Hypothalamus (tissue), 51 donors: Measurements from ENCODE around the gene E2F4.

Experiments
- DNase-seq, 51 donors: peaks; one replicate each; lab custom pipeline; 2025; lab: John Stamatoyannopoulos, UW

E2F4 gene

DNA sequence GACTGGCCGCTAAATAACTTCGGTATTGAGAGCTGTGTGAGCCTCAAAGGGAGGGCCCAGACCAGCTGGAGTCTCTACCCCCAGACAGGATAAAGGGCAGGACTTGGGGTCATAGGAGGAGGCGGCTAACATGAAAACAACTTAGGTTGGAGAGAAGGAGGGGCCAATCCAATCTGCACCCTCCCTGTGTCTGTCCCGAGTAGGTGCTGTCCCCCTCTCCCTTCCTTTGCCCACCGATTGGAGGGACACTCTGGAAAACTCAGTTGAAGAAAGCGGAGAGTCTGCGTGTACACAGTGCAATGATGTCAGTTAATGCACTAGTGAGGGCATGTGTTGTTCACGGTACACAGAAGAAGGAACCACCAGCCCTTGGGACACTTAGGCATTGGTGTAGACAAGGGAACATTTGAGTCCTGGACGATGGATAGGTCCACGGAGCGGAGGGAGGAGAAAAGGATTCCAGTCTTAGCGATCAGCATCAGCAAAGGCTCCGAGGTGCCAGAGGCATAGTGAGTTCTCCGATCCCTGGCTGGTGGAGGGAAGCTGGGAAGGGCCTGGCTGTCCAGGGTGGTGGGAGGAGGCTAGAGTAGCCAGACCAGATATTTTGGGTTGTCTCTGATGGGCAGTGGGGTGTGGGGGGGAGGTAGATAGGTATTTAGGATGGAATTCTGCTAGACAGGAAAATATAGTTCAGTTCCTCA, 20.9 kb upstream of the E2F4 start:
- DNase-seq = peak in 2 of 51 donors; percentile 43 to 66

DNA sequence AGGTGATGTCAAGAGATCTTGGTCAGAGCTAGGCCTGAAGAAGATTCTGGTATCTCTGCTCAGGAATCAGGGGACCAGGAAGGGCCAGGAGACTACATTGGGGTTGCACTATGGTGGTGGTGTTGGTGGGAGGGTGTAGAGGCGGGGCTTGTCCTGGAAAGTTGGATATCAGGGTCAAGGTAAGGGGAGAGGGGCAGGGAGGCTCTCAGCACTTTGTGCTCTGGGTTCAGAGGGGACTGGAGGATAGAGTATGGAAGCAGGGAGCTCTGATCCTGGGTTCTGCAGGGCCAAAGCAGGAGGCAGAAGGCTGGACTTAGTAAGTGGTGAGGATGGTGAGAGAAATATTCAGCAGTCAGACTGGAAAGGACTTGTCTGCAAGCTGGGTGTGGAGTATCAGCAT, 18.6 kb upstream of the E2F4 start:
- DNase-seq = peak in 1 of 51 donors; percentile 50

DNA sequence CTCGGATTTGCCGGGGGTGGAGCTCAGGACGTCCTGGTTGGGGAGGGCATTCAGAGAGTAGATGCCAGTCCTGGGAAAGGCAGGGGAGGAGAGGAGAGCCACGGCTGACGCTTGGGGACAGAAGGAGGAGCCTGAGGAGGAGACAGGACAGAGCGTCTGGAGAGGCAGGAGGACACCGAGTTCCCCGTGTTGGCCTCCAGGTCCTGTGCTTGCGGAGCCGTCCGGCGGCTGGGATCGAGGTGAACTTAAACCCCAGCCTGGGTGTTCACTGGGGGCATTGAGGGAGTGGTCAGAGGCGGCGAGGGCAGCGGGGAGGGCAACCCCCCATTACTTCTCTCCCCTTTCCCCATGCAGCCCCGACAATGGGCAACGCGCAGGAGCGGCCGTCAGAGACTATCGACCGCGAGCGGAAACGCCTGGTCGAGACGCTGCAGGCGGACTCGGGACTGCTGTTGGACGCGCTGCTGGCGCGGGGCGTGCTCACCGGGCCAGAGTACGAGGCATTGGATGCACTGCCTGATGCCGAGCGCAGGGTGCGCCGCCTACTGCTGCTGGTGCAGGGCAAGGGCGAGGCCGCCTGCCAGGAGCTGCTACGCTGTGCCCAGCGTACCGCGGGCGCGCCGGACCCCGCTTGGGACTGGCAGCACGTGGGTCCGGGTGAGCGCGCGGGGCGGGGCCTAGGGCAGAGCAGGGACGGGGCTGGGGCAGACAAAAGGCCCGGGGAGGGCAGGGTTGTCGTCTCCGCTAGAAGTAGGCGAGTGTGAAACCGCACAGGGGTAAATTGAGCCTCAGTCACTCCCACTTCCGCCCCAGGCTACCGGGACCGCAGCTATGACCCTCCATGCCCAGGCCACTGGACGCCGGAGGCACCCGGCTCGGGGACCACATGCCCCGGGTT, 17.9 kb upstream of the E2F4 start:
- DNase-seq = peak in 48 of 51 donors; percentile 35 to 91 (median 74)

DNA sequence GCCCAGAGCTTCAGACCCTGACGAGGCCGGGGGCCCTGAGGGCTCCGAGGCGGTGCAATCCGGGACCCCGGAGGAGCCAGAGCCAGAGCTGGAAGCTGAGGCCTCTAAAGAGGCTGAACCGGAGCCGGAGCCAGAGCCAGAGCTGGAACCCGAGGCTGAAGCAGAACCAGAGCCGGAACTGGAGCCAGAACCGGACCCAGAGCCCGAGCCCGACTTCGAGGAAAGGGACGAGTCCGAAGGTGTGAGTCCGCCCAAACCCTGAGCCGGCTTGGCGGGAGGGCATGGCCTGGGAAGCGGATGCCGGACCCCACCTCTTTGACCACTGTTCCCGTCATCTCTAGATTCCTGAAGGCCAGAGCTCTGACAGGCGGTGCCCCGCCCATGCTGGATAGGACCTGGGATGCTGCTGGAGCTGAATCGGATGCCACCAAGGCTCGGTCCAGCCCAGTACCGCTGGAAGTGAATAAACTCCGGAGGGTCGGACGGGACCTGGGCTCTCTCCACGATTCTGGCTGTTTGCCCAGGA, 17.2 kb upstream of the E2F4 start:
- peak in 2 of 51 donors; percentile 23 to 27 for DNase-seq

DNA sequence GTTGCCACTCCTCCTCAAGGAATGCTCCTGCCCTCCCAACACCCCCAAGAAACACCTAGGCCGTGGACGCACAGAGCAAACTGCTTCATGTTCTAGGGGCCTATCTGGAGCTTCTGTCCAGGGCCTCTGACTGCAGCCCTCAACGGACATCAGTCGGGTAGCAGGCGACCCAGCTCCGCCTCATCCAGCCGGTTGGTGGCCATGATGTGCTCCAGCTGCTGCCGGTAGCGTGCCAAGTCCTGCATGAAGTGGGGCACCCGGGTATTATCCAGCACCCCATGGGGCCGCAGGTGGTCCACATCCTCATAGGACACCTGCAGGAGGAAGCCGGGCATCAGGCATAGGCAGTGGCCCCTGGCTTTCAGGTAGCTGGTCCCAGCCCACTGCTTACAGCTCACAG, 15.3 kb upstream of the E2F4 start:
- no peak for DNase-seq

DNA sequence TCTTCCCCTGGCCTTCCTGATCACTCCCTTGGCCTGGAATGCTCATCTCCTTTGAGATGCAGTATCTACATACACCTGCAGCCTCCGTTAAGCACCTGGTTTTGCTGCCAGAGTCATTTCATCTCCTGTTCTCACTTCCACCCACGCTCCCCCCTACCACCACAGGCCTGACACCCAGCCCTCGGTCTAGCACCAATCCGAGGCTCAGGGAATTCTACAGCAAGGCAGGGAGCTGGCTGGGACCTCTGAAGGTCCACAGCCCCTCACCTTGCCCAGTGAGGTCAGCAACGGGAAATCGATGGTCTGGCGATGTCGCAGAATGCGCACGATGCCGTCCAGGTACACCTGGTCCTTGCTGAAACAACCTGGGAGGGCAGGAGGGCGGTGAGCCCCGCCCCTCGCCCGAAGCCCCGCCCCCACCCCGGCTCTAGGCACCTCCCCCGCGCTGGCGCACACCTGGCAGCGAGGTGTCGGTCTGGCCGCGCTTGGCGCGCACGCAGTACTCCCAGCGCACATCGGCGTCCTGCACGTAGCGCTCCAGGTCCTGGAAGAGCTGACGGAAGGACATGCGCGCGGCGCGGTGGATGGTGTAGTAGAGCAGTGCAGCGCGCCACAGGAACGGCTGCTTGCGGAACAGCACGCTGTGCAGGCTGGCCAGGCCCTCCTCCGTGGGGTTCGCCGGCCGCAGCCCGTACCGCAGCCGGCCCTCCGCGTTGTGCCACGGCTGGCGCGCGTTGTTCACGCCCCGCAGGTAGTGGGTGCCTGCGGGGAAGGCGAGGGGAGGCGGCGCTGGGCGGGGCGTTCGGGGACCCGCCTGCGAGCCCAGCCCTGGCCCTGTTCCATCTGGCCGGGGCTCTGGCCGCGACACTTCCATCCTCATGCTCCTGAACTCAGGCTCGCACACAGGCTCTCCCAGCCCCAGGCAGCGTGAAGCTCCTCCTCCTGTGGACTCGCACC, 13.9 kb upstream of the E2F4 start:
- peak in 17 of 51 donors; percentile 10 to 53 (median 34) for DNase-seq

DNA sequence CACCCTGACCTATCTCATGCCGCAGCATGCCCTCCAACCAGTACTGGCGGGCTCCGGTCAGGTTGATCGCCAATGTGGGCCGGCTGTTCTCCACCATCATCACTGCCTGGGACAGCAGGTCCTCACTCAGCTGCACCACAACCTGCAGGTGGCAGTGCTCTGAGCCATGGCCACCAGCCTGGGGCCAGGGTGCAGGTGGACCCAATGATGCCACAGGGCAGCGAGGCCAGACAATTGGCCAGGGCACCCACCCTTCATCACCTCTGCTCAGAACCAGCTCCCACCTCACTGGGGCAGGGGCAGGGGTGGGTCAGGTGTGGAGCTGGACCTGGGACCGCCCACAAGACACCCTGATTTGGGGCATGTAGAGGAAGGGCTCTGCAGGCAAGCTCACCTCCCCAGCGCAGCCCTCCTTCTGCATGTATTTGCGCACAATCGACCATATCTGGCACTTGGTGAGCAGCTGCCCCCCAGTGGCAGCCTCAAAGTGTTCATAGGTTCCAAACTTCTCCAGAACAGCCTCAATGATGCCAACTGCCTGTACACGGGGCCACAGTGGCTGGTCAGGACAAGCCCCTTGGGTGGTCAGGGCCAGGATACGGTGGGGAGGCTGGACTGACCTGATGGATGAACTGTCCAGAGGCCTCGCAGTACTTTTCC, 12.4 kb upstream of the E2F4 start:
- DNase-seq = no peak

DNA sequence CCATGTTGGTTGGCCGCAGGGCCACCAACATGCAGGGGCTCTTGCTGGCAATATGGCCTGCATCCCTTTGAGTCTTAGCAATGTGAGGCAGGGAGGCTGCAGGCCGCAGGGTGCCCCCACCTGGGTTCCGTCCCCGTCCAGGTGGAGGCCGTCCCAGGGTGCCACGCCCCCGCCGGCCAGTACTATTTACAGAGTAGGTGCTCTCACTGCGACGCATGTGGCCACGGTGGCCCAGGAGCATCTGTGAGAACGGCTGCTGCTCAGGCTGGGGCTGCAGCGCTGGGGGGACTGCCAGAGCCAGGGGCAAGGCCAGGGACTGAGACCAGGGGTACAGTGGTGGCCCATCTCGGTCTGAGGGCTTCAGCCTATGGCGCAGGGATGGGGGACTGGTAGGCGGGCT, 11.8 kb upstream of the E2F4 start:
- no peak for DNase-seq

DNA sequence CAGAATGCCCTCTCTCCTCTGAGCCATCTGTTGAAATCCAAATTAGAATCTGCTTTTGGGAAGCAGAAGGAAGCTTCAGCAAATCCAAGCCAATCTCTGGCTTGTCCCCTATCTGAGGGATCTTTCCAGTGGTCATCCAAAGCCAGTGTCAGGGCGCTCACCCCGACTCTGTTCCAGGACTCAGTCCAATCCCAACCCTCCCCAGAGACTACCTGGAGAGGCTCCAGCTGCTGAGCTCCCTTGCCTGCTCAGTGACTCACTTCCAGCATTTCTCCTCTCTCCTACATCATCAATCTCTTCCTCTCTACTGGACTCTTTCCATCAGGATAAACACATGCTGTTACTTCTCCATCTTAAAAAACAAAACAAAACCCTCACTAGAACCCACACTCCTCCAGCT, 10.6 kb upstream of the E2F4 start:
- DNase-seq = peak in 5 of 51 donors; percentile 11 to 36 (median 13)

DNA sequence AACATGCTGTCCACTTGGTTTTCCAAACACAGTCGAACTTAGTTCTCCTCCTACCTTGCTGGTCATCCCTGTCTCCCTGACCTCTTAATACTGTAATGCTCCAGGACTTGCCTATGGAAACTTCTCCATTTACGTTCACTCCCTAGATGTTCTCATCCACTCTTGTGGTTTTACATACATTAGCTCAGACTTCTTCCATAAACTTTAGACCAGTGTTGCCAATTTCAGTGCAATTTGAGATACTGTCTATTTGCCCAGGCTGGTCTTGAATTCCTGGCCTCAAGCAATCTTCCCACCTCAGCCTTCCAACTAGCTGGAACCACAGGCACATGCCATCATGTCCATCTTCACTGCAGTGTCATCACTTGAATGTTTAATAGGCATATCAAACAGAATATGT, 9.7 kb upstream of the E2F4 start:
- no peak for DNase-seq

DNA sequence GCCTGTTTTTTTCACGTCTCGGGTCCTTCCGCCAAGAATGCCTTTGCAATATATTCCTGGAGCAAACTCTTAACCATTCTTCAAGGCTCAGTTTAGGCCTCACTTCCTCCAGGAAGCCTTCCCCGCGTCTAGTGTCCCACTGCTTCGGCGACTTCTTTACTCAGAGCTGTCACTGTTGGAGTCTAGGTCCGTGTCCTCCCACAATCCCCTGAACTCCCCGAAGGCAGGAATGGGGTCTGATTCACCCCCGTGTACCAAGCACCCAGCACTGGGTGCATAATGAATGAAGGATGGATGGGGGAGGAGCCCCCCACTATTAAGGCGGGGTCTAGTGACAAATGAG, 8.7 kb upstream of the E2F4 start:
- no peak for DNase-seq

DNA sequence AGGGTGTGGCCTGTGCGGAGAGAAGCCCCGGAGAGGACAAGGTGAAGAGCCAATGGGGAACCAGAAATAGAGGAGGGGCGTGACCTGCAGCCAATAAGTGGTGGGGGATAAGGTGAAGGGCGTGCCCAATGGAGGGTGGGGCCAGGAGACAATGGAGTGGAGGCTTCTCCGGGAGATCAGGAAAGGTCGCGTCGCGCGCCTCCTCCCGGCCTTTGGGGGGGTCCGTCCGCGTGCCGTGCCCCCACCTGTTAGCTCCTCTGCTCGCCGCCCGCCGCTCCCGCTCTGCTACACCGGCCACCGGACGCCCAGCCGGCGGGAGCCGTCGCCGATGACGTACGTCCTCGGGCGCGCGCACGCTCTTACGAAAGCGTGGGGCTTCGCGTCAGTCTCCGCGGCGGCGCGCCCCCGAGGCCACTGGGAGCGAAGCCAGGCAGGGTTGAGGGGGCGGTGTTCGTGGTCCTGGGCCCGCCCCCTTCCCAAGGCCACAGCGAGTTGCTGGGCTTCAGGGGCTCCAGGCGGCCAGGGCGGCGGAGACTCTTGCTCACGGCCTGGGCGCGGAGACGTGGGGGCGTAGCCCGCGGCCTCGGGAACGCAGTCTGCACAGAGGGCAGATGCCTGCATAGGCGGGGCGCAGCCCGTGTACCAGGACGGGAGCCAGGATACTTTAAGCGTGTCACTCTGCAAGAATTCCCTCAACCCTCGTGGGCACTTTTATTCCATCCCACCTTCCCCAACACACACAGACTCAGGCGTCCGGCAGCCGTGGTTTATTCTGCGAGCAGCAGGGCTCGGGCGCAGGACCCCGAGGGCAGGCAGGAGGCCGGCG, 8.1 kb upstream of the E2F4 start, which contains the start of gene MATCAP1:
TSS of gene MATCAP1 (minus strand) at position 337 of the 826 bp plus-strand sequence. CDS start 3,353 bp downstream, outside the sequence.
- DNase-seq = peak; percentile 76 to 98 (median 92)

DNA sequence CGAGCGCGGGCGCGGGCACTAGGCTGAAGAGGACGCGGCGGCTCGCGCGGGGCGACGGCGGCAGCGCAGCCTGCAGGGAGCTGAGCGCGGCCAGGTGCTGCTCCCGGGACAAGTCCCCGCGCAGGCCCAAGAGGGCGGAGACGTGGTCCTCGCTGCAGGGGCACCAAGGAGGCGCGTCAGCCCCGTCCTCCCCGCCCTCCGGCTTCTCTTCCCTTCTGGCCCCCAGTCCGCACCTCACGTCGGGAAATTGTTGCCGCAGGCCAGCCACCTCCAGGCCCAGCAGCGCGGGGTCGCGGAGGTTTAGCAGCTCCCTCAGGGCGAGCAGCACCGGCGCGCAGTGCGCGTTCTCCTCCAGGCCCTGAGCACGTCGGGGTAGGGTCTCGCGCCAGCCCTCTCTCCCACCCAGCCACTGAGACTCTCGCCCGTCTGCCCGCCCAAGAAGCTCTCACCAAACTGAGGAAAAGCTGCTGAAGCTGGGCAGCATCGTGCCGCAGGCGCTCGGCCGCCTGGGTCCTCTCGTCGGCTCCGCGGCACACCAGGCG, 7.4 kb upstream of the E2F4 start:
- peak in 4 of 51 donors; percentile 26 to 62 (median 43) for DNase-seq

DNA sequence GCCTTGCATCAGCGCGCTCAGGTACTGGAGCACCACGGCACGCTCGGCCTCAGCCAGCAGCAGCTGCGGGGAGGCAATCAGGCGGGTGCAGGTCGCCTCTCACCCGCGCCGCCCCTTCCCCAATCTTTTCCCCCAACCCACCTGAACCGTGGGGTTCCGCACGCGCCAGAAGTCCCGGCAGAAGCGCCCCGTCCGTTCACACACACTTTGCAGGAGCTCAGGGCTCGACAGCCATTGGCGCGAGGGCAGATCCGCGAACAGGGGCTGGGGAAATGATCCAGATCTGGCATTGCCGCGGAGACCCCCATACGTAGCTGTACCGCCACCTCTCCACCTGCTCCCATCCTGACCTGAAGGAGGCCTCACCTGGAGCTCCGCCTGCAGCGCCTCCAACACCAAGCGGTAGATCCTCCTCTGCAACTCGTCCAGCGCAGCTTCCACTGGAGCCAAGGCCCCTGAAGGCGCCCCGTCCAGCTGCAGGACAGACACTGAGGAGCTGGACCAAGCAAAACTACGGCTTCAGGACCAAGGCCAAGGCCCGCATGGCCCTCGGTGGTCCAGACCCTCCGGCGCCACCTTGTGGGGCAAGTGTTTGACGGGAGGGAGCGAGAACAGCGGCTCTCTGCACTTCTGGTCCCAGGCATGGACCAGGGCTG, 6.8 kb upstream of the E2F4 start:
- peak; percentile 5 to 88 (median 67) for DNase-seq

DNA sequence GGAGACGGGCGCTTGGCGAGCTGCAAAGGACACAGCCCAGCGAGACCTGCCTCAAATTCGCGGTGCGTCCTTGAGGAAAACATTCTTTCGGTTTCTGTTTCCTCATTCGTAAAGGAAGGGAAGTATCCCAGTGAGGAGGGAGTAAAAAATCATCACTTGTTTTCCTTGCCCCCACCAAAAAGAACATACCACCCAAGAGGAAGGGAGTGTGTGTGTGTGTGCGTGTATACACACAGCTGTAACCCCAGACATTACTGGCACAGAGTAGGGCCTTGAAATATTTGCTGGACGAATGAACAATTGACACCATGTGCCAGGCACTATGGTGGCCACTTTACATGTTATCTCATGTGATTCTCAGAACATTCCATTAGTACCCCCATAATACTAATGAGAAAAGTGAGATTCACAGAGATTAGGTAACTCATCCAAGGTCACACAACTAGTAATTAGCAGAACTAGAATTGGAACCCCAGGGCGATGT, 6.3 kb upstream of the E2F4 start:
- no peak for DNase-seq

DNA sequence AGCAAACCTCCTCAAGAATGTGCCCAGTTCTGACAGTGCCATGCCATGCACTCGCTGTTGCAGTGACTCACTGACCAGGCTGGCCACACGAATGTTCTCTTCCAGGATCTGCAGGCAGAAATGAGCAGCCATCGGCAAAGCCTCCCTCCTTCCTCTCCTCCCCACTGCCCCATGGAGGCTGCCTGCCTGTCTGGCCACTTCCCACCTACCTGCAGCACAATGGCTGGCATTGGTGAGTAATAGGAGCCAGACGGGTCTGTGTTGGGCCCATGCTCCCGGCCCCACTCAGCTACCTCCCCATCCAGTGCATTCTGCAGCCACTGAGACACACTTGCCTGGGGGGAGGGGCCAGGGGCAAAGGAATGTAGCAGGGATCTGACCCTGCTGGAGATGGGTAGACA, 5.4 kb upstream of the E2F4 start:
- no peak for DNase-seq

DNA sequence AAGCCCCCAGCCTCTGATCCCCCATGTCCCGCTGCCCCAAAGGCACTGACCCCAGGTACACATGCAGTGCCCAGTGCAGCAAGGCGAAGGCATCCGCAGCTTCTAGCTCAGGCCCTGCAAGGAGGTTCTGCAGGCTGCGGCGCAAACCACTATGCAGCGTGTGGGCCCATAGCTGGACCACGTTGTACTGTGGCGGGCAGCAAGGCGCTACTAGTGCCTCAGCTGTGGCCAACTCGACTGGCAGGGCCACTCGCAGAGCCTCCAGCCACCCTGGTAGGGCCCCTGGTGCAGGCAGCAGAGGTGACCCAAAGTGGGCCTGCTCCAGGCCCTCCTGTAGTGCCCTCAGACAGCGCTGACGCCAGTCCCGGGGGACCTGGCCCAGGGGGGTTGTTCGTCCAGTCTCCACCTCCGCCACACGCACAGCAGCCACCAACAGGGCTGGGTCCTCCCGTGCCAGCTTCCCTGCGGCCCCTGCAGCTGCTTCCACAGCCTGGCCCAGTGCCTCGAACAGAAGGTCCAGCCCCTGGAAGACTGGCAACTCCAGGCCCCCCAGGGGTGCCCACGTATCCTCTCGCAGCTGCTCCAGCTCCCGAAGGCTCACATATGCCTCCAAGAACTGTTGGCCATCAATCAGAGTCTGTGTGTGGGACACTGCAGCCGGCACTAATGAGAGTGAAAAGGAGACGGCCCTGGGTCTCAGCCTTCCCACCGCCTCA, 4.6 kb upstream of the E2F4 start:
- no peak for DNase-seq
